WTC11 (cell line): Measurements from ENCODE around the gene CLHC1.

Experiments
- ARID4B ChIP-seq: sonication (generic); formaldehyde crosslinking; IDR thresholded peaks from 2 replicates; pipeline ENCODE4 v1.8.0; 2023; ENCODE audit warnings: missing genetic modification reagents, mild to moderate bottlenecking, borderline replicate concordance
- CTCF ChIP-seq: fragments of 200-600 bp; IDR thresholded peaks from 2 replicates; pipeline ENCODE4 v1.8.0; 2022; ENCODE audit warnings: antibody characterized with exemption
- ESRRA ChIP-seq: sonication (generic); formaldehyde crosslinking; IDR thresholded peaks from 2 replicates; pipeline ENCODE4 v1.8.1; 2022; ENCODE audit warnings: mild to moderate bottlenecking, missing genetic modification reagents, borderline replicate concordance
- USF1 ChIP-seq: sonication (generic); formaldehyde crosslinking; IDR thresholded peaks from 2 replicates; pipeline ENCODE4 v1.8.0; 2022; ENCODE audit warnings: mild to moderate bottlenecking, missing genetic modification reagents
- ZNF219 ChIP-seq: sonication (generic); formaldehyde crosslinking; IDR thresholded peaks from 2 replicates; pipeline ENCODE4 v1.8.0; 2023; ENCODE audit warnings: missing genetic modification reagents, mild to moderate bottlenecking, borderline replicate concordance
- ZNF232 ChIP-seq: sonication (generic); formaldehyde crosslinking; IDR thresholded peaks from 2 replicates; pipeline ENCODE4 v1.8.0; 2022; ENCODE audit warnings: mild to moderate bottlenecking, missing genetic modification reagents
- TF ChIP-seq, protein P1 (sequence below): sonication (generic); formaldehyde crosslinking; IDR thresholded peaks from 2 replicates; pipeline ENCODE4 v1.8.0; 2022; ENCODE audit warnings: mild to moderate bottlenecking, missing genetic modification reagents
- TF ChIP-seq, protein P2 (sequence below): fragments of 250-450 bp; sonication (Bioruptor Pico); IDR thresholded peaks from 2 replicates; pipeline ENCODE4 v1.9.0; 2021; ENCODE audit warnings: moderate library complexity, mild to moderate bottlenecking, inconsistent platforms, borderline replicate concordance

- TF ChIP-seq, protein P1, sequence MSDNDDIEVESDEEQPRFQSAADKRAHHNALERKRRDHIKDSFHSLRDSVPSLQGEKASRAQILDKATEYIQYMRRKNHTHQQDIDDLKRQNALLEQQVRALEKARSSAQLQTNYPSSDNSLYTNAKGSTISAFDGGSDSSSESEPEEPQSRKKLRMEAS (CRISPR knock-in tag) = no peak
- no peak for TF ChIP-seq ZNF219 (CRISPR knock-in tag)
- TF ChIP-seq USF1 (CRISPR knock-in tag) = no peak
- TF ChIP-seq CTCF = no peak
- TF ChIP-seq ARID4B = no peak
- no peak for TF ChIP-seq ESRRA (CRISPR knock-in tag)
- TF ChIP-seq ZNF232 (CRISPR knock-in tag) = no peak
- TF ChIP-seq, protein P2, sequence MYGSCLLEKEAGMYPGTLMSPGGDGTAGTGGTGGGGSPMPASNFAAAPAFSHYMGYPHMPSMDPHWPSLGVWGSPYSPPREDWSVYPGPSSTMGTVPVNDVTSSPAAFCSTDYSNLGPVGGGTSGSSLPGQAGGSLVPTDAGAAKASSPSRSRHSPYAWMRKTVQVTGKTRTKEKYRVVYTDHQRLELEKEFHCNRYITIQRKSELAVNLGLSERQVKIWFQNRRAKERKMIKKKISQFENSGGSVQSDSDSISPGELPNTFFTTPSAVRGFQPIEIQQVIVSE (CRISPR knock-in tag) = no peak
These were observed 101.2 kb downstream of the CLHC1 start for GRCh38 chr2:55130849-55131248.
